Mucosa of stomach (tissue), 1 donor: ENCODE results near the gene LRP2.

Source experiments
- H3K27me3 ChIP-seq: one replicate; pipeline ENCODE4 v1.7.0; 2013; ENCODE audit warnings: mild to moderate bottlenecking, low read length; ENCODE audit not compliant: control insufficient read depth, insufficient read depth
- H3K36me3 ChIP-seq: one replicate; pipeline ENCODE4 v1.7.0; 2013; ENCODE audit warnings: low read length; ENCODE audit not compliant: control insufficient read depth, insufficient read depth
- H3K4me1 ChIP-seq: one replicate; pipeline ENCODE4 v1.7.0; 2013; ENCODE audit warnings: mild to moderate bottlenecking, low read length; ENCODE audit not compliant: control insufficient read depth, insufficient read depth
- H3K4me3 ChIP-seq: one replicate; pipeline ENCODE4 v1.7.0; 2013; ENCODE audit warnings: low read length
- H3K9ac ChIP-seq: one replicate; pipeline ENCODE4 v1.7.0; 2013; ENCODE audit warnings: mild to moderate bottlenecking, low read length, moderate library complexity
- H3K9me3 ChIP-seq: one replicate; pipeline ENCODE4 v1.7.0; 2013; ENCODE audit warnings: mild to moderate bottlenecking, low read length, moderate library complexity; ENCODE audit not compliant: control insufficient read depth
- donor health status: Pancreatic carcinoma.

The LRP2 gene

GRCh38 chr2:169221745-169222369 lies 140.5 kb downstream of the LRP2 start:
- Histone ChIP-seq H3K27me3 (no peaks in the 10 kb centered on the region), H3K4me3 (no peak overlapping the region), H3K4me1 (no peaks in the 10 kb centered on the region), H3K9me3 (no peaks in the 10 kb centered on the region), H3K36me3 (no peaks in the 10 kb centered on the region), H3K9ac (no peak overlapping the region)

DNA sequence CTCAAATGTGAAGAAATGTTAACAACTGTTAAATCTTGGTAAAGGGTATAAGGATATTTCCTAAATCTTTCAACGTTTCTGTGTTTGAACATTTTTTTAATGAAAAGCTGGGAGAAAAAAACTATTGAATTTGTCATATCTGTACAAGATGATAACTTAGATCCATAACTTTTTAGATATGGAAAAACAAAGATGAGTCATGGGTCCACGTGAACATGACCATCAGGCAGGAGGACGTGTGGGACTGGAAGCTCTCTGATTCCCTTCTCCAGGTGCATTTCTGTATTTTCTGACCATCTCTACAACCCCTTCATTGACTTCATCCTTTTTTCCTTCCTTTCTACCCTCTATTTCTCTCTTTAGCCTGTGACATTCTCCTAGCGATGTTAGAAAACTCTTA lies 151.4 kb downstream of the LRP2 start:
- no peak overlapping the region for H3K9ac ChIP-seq
- H3K4me3 ChIP-seq, result no peak overlapping the region
- no peaks in the 10 kb centered on the region for H3K9me3 ChIP-seq
- H3K4me1 ChIP-seq, result no peaks in the 10 kb centered on the region
- H3K27me3 ChIP-seq, result no peaks in the 10 kb centered on the region
- no peaks in the 10 kb centered on the region for H3K36me3 ChIP-seq

- no peaks in the 10 kb centered on the region for H3K27me3 ChIP-seq
- H3K9me3 ChIP-seq, result no peaks in the 10 kb centered on the region
- no peaks in the 10 kb centered on the region for H3K36me3 ChIP-seq
- H3K4me3 ChIP-seq, result no peak overlapping the region
- no peak overlapping the region for H3K9ac ChIP-seq
- H3K4me1 ChIP-seq, result no peaks in the 10 kb centered on the region
Measured at GRCh38 chr2:169208026-169208425, 154.3 kb downstream of the LRP2 start.

DNA sequence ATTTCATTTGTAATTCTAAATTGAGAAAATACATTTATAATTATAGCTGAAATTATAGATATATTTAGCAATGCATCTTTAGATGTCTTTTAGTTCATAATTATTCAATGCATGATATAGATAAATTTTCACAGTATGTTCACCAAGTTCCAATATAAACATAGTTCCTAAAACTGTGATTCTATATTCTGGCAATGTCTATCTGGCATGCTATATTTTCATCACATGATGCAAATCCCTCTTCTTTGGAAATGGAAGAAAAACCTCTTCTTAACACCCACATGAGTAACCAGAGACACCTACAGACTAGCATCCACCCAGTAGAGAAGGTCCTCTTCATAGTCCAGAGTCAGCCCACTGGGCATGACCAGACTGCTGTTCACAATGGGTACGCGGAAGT lies 157.2 kb downstream of the LRP2 start:
- Histone ChIP-seq H3K27me3 (no peaks in the 10 kb centered on the region), H3K4me1 (no peaks in the 10 kb centered on the region), H3K9ac (no peak overlapping the region), H3K4me3 (no peak overlapping the region), H3K36me3 (no peaks in the 10 kb centered on the region), H3K9me3 (no peaks in the 10 kb centered on the region)

DNA sequence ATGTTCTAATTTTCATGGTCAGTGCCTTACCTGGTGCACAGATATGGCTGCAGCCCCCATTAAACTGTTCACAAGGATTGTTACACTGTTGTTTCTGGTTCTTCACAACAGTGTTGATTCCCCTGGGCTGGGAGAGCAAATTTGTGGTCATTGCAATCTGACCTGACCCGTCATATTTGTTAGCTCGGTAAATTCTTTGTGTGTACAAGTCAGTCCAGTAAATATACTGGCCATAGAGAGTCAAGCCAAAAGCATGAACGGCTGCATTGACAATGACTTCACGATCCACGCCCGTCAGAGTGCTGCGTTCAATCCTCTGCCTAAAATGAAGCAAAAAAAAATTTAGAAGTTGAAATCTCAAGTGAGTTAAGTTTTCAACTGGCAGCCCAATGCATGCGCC lies 158.4 kb downstream of the LRP2 start:
- Histone ChIP-seq H3K27me3 (no peaks in the 10 kb centered on the region), H3K9me3 (no peaks in the 10 kb centered on the region), H3K4me1 (no peaks in the 10 kb centered on the region), H3K9ac (no peak overlapping the region), H3K36me3 (no peaks in the 10 kb centered on the region), H3K4me3 (no peak overlapping the region)

DNA sequence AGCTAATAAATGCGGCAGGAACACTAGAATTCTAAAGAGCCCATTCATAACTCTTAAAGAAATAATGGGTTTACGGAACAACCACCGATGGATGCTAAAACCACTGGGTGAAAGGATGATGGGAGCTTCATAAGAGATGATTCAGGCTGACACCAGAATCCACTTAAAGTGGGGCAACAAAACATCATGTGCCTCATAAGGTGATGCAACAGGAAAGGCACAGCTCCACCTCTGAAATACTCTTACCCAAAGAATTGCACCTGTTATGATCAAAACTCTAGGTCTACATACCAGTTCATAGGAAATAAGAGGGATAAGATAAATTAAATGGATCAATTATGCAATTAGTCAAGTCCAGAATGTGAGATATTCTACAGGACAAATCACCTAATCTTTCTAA lies 161.6 kb downstream of the LRP2 start:
- Histone ChIP-seq H3K4me1 (no peaks in the 10 kb centered on the region), H3K9ac (no peak overlapping the region), H3K36me3 (no peaks in the 10 kb centered on the region), H3K9me3 (no peaks in the 10 kb centered on the region), H3K27me3 (no peaks in the 10 kb centered on the region), H3K4me3 (no peak overlapping the region)

DNA sequence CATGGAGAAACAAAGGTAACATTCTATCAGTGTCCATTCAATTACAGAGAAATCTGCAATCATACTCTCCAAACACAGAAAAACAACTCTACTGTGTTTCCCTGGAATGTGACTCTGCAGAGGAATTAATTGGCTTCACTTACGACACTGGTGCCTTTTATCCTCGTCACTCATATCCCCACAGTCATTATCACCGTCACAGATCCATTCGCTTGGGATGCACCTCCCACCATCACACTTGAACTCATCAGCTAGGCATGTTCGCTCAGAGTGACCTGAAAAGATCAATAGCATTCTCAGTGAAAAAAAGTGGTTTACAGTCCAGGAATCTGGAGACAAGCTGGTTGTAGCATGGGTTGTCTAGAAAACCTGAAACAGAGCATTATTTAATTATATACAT lies 168.7 kb downstream of the LRP2 start:
- Histone ChIP-seq H3K27me3 (no peaks in the 10 kb centered on the region), H3K4me1 (no peaks in the 10 kb centered on the region), H3K9me3 (no peaks in the 10 kb centered on the region), H3K36me3 (no peaks in the 10 kb centered on the region), H3K9ac (no peak overlapping the region), H3K4me3 (no peak overlapping the region)

DNA sequence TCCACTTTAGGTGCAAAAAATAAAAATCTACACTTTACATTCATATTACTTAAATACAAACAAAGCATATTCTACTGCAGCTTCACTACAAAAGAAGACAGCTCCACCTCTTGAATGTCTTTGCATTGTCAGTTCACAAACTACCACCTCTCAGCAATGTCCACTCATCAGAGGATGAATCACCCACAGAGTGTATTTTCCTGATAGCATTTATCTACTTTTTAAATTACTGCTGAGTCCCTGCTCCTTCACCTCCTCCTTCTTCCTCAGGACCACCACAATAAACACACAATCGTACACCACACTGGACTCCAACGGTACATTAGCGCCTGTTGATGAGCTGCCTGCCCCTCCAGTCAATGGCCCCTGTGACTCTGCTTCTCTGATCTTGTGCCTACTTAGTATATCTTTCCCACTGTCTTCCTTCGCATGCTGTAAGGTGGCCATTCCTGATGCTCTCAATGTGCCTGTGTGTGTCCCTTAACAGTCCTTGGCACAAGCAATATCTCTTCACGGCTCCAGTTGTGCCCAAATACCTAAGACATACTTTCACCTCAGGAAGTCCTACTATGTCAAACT lies 172.0 kb downstream of the LRP2 start:
- Histone ChIP-seq H3K9ac (no peak overlapping the region), H3K27me3 (no peaks in the 10 kb centered on the region), H3K36me3 (no peaks in the 10 kb centered on the region), H3K4me3 (no peak overlapping the region), H3K4me1 (no peaks in the 10 kb centered on the region), H3K9me3 (no peaks in the 10 kb centered on the region)

GRCh38 chr2:169189132-169189531 lies 173.2 kb downstream of the LRP2 start:
- Histone ChIP-seq H3K4me3 (no peak overlapping the region), H3K4me1 (no peaks in the 10 kb centered on the region), H3K36me3 (no peaks in the 10 kb centered on the region), H3K9ac (no peak overlapping the region), H3K27me3 (no peaks in the 10 kb centered on the region), H3K9me3 (no peaks in the 10 kb centered on the region)

GRCh38 chr2:169185711-169186110 lies 176.6 kb downstream of the LRP2 start:
- H3K36me3 ChIP-seq, result no peaks in the 10 kb centered on the region
- no peak overlapping the region for H3K9ac ChIP-seq
- H3K4me3 ChIP-seq, result no peak overlapping the region
- H3K27me3 ChIP-seq, result no peaks in the 10 kb centered on the region
- no peaks in the 10 kb centered on the region for H3K4me1 ChIP-seq
- no peaks in the 10 kb centered on the region for H3K9me3 ChIP-seq

DNA sequence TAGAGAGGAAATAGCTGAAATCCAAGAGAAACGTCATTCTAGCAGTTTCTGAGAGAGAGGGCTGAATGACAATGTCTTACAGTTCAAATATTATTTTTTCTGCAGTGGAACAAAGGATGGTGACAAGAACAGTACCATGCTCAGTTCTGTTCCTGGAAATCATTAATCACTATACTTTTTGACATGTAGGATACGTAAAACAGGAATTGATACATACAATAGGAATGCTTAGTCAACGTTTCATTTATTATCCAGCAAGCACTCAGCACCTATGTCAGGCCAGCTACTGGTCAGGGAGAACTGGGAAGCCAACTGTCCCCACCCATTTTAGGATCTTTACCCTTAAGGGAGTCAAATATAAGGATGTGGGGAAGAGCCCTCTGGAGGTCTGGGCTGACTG lies 178.3 kb downstream of the LRP2 start:
- Histone ChIP-seq H3K36me3 (no peaks in the 10 kb centered on the region), H3K4me3 (no peak overlapping the region), H3K9me3 (no peaks in the 10 kb centered on the region), H3K4me1 (no peaks in the 10 kb centered on the region), H3K27me3 (no peaks in the 10 kb centered on the region), H3K9ac (no peak overlapping the region)

GRCh38 chr2:169182573-169182972 lies 179.8 kb downstream of the LRP2 start:
- Histone ChIP-seq H3K4me3 (no peak overlapping the region), H3K27me3 (no peaks in the 10 kb centered on the region), H3K36me3 (no peaks in the 10 kb centered on the region), H3K9ac (no peak overlapping the region), H3K4me1 (no peaks in the 10 kb centered on the region), H3K9me3 (no peaks in the 10 kb centered on the region)
